NCI-H2081 (cell line): ENCODE results near the gene RNF149.

Experiments
- DNase-seq, 2 experiments: peaks; one replicate each; lab custom pipeline; 2025; lab: John Stamatoyannopoulos, UW

RNF149 gene

DNA sequence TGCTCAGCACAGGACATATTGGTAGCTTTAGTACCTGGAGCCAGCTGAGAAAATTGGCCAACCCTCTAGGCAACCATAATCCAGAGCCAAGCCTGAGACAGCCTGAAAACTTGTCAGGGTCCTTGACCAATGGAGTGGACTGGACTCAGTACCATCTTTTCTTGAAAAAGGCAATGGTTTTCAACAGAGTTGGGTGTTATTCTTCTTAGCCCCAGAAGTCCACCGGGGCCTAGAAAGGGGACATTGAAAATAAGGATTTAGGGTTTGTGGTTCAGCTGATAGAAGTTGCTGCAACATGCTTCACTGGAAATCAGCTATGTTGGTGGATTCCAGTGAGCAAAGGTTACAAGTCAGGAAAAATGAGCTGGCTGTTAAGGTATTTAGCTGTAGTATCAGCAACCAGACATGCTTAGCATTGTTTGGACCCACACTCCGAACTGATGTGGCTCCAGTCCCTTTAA, 77.9 kb downstream of the RNF149 start:
- no peak for DNase-seq
